Mesenchymal stem cell (in vitro differentiated cells and primary cell): Measurements from ENCODE around the gene AIP.
A peak's percentile ranks its signal among the peaks of the same experiment; 100 is the strongest.

ENCODE experiments used
- DNase-seq: peaks from one replicate; pipeline ENCODE4 v3.0.0-alpha.2; 2013
- H2AFZ ChIP-seq: one replicate; pipeline ENCODE4 v1.6.1; 2013; ENCODE audit warnings: low read depth, mild to moderate bottlenecking, control low read depth, inconsistent platforms, low read length, moderate library complexity
- H2AK5ac ChIP-seq: 2 replicates; pipeline ENCODE4 v1.6.1; 2013; ENCODE audit warnings: low read length, moderate library complexity, mild to moderate bottlenecking, inconsistent platforms; ENCODE audit not compliant: severe bottlenecking
- H2BK120ac ChIP-seq: one replicate; pipeline ENCODE4 v1.6.1; 2013; ENCODE audit warnings: low read depth, mild to moderate bottlenecking, inconsistent platforms, low read length, moderate library complexity
- H2BK12ac ChIP-seq, 2 experiments: one replicate each; pipeline ENCODE4 v1.6.1; 2013; ENCODE audit warnings: inconsistent platforms in 2 of 2, low read length in 2 of 2, mild to moderate bottlenecking in 2 of 2, moderate library complexity in 2 of 2, control low read depth in 1 of 2
- H2BK15ac ChIP-seq: one replicate; pipeline ENCODE4 v1.6.1; 2013; ENCODE audit warnings: mild to moderate bottlenecking, low read depth, inconsistent platforms; ENCODE audit not compliant: poor library complexity, severe bottlenecking
- H2BK5ac ChIP-seq: 2 replicates; pipeline ENCODE4 v1.6.1; 2013; ENCODE audit warnings: low read depth, mild to moderate bottlenecking, low read length, control low read depth, inconsistent platforms; ENCODE audit not compliant: poor library complexity, severe bottlenecking
- H3K14ac ChIP-seq, 2 experiments: one replicate each; pipeline ENCODE4 v1.6.1; 2013; ENCODE audit warnings: inconsistent platforms in 2 of 2, low read length in 2 of 2, control low read depth in 1 of 2, mild to moderate bottlenecking in 1 of 2, moderate library complexity in 1 of 2
- H3K18ac ChIP-seq, 2 experiments: one replicate each; pipeline ENCODE4 v1.6.1; 2013; ENCODE audit warnings: inconsistent platforms in 2 of 2, low read length in 2 of 2, control low read depth in 1 of 2, low read depth in 1 of 2, mild to moderate bottlenecking in 1 of 2
- H3K23ac ChIP-seq, 2 experiments: one replicate each; pipeline ENCODE4 v1.6.1; 2013; ENCODE audit warnings: inconsistent platforms in 2 of 2, low read length in 2 of 2, mild to moderate bottlenecking in 2 of 2, moderate library complexity in 2 of 2, control low read depth in 1 of 2
- H3K27ac ChIP-seq: 2 replicates; pipeline ENCODE4 v1.5.1; 2013; ENCODE audit warnings: mild to moderate bottlenecking, moderate library complexity, low read length, control low read depth, inconsistent platforms; ENCODE audit not compliant: poor library complexity, severe bottlenecking
- H3K27me3 ChIP-seq, 2 experiments: 2 replicates each; pipeline versions ENCODE4 v1.6.1 to v1.7.0; 2013; ENCODE audit warnings: low read length in 2 of 2, mild to moderate bottlenecking in 2 of 2, moderate library complexity in 2 of 2, control low read depth in 1 of 2, inconsistent platforms in 1 of 2; ENCODE audit not compliant: control insufficient read depth in 1 of 2, insufficient read depth in 1 of 2
- H3K36me3 ChIP-seq, 2 experiments: 2 replicates each; pipeline versions ENCODE4 v1.6.1 to v1.7.0; 2013; ENCODE audit warnings: low read length in 2 of 2, control low read depth in 1 of 2, inconsistent platforms in 1 of 2, low read depth in 1 of 2, mild to moderate bottlenecking in 1 of 2; ENCODE audit not compliant: insufficient read depth in 2 of 2, control insufficient read depth in 1 of 2
- H3K4ac ChIP-seq, 2 experiments: one replicate each; pipeline ENCODE4 v1.6.1; 2013; ENCODE audit warnings: inconsistent platforms in 2 of 2, low read length in 2 of 2, mild to moderate bottlenecking in 2 of 2, moderate library complexity in 2 of 2, control low read depth in 1 of 2, low read depth in 1 of 2
- H3K4me1 ChIP-seq: 2 replicates; pipeline ENCODE4 v1.6.1; 2013; ENCODE audit warnings: low read depth, low read length, control low read depth; ENCODE audit not compliant: control insufficient read depth, insufficient read depth
- H3K4me2 ChIP-seq: 2 replicates; pipeline ENCODE4 v1.6.1; 2013; ENCODE audit warnings: low read length, mild to moderate bottlenecking, inconsistent platforms; ENCODE audit not compliant: poor library complexity, severe bottlenecking
- H3K4me3 ChIP-seq, 2 experiments: 2 replicates each; pipeline versions ENCODE4 v1.5.1 to v1.7.0; 2013; ENCODE audit warnings: low read length in 2 of 2, mild to moderate bottlenecking in 2 of 2, control low read depth in 1 of 2, low read depth in 1 of 2; ENCODE audit not compliant: insufficient read depth in 1 of 2
- H3K79me1 ChIP-seq: replicated peaks from 2 replicates; pipeline ENCODE4 v1.6.1; 2013; ENCODE audit warnings: mild to moderate bottlenecking, control low read depth, low read length, inconsistent platforms; ENCODE audit not compliant: poor library complexity, severe bottlenecking
- H3K9ac ChIP-seq: 2 replicates; pipeline ENCODE4 v1.7.0; 2013; ENCODE audit warnings: mild to moderate bottlenecking, low read length, moderate library complexity
- H3K9me3 ChIP-seq: 2 replicates; pipeline ENCODE4 v1.7.0; 2013; ENCODE audit warnings: mild to moderate bottlenecking, low read length; ENCODE audit not compliant: control insufficient read depth
- H4K8ac ChIP-seq: one replicate; pipeline ENCODE4 v1.6.1; 2013; ENCODE audit warnings: inconsistent platforms, mild to moderate bottlenecking, low read length, moderate library complexity
- H4K91ac ChIP-seq: one replicate; pipeline ENCODE4 v1.6.1; 2013; ENCODE audit warnings: mild to moderate bottlenecking, low read length, inconsistent platforms
- WGBS: methylation state at CpG from one replicate; pipeline ENCODE4 v1.1.7; 2013; ENCODE audit warnings: mixed read lengths; 5-methylcytosine and 5-hydroxymethylcytosine counted together

The AIP gene

DNA sequence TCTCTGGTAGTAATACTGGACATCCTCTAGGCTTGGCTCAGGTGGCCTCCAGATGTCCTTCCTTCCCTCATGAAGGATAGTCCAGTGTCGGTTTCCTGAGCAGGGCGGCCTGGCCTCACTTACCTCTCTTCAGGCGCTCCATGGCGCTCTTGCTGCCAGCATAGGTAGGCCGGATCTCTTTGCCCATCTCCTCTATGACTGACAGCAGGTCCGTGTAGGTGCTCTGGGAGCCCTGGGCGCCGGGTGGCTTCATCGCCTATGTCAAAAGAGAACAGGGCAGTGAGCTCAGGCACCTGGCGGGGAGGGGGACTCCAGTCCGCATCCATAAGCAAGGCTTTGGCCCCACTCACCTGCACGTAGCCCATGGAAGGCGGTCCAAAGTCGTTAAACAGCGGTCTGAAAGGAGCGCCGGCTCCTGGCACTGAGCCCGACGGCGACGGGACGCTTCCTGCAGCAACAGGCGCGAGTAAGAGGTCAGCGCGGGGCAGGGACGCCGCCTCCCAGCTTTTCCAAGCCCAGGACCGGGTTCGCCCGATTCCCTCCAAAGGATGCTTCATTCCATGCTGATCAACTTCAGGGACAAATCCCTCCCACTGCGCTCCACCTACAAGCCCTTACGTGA, 24.5 kb downstream of the AIP start:
- H3K4me1 ChIP-seq: peaks cover 41% of the 10 kb centered on the region
- peak overlapping the region; percentile 21 for H2BK120ac ChIP-seq
- H2AK5ac ChIP-seq: peak overlapping the region; percentile 38
- H3K36me3 ChIP-seq: peaks cover 0 to 25% of the 10 kb centered on the region in 2 experiments
- H3K9ac ChIP-seq: peak overlapping the region; percentile 94
- H3K4me3 ChIP-seq: peak overlapping the region; percentile 69 to 87
- H4K8ac ChIP-seq: peak overlapping the region; percentile 8
- no peak for DNase-seq
- peak overlapping the region in 1 of 2 experiments; percentile 26 for H3K14ac ChIP-seq
- 26% methylated on average over 33 of the region's 33 CpGs for WGBS
- no peak overlapping the region for H2BK5ac ChIP-seq
- H2AFZ ChIP-seq: peak overlapping the region; percentile 94
- peaks cover 3% of the 10 kb centered on the region for H3K79me1 ChIP-seq
- peaks cover 0 to 3% of the 10 kb centered on the region in 2 experiments for H3K27me3 ChIP-seq
- no peak overlapping the region for H2BK15ac ChIP-seq
- H3K4ac ChIP-seq: peak overlapping the region in 1 of 2 experiments; percentile 9
- H3K4me2 ChIP-seq: peak overlapping the region; percentile 73
- peak overlapping the region; percentile 76 for H3K27ac ChIP-seq
- no peak overlapping the region for H4K91ac ChIP-seq
- H3K9me3 ChIP-seq: no peaks in the 10 kb centered on the region
- peak overlapping the region in 1 of 2 experiments; percentile 23 for H3K23ac ChIP-seq
- H2BK12ac ChIP-seq: peak overlapping the region in 1 of 2 experiments; percentile 33
- H3K18ac ChIP-seq: peak overlapping the region in 1 of 2 experiments; percentile 50

DNA sequence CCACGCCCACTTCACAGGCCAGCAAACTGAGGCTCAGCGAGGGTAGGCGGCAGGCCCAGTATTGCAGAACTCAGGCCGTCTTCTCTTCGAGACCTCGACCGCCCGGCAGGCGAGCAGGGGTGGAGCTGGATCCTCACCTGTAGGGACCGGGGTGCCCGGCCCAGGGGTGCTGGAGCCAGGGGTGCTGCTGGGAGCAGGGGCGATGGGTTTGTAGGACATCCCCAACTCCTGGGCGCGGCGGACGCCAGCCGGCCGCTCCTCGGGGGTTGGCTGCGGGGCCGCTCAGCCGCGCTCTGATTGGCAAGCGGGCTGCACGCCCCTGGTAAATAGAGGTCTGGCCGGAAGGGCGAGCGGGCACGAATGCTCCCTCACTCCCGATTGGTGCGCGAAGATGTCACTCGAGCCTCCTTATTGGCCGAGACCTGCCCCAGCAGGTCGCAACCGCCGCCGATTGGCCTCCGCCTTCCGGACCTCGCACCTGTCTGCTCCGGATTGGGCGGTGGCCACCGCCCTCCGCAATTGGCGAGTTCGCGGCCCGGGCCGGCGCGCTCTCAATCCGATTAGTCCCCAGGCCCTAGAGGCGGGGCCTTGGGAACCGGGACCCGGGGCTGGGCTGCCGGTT, 25.1 kb downstream of the AIP start, which contains the start of gene CDK2AP2:
CDK2AP2 (minus strand) TSS at position 299 of the 622 bp plus-strand sequence; CDS start at position 219, 80 bp downstream.
- Histone ChIP-seq H2AK5ac (peak within 1 kb of the TSS; percentile 90), H3K4me3 (peak within 1 kb of the TSS; percentile 87 to 90), H3K18ac (peak within 1 kb of the TSS; percentile 87 to 90)

DNA sequence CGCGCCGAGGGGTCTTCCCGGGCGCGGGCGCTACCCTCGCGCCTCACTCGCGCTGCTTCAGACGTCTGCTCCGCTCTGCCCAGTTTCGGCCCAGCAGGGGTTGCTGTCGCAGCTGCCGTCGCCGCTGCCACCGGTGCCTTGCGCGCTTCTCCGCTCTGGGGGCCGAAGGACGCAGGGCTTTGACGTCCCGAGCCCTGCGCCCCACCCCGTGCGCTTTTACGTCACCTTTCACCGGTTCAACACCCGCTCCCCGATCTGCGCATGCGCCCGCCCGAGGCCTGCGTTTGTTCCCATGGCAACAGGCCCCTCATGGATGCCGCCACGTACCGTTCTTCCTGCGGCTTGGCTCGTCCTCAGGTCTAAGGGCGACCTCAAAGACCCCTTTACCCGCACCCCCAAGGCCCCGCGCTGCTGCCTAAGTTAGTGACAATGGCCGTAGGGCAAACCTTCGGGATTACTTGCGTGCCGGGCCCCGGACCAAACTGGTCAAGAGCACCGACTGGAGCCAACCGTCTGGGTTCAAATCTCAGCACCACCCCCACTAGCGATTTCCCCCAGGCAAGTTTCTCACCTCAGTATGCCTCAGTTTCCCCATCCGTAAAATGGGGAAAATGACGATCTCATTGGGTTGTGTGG, 25.8 kb downstream of the AIP start:
- no peak overlapping the region for H3K23ac ChIP-seq
- H3K4me2 ChIP-seq: peak overlapping the region; percentile 75
- H3K18ac ChIP-seq: peak overlapping the region; percentile 87 to 90
- peak overlapping the region; percentile 68 for H3K27ac ChIP-seq
- H3K4ac ChIP-seq: peak overlapping the region; percentile 39 to 84
- H3K9me3 ChIP-seq: no peaks in the 10 kb centered on the region
- under 1% methylated on average over 54 of the region's 57 CpGs for WGBS
- DNase-seq: peak; percentile 97
- H4K8ac ChIP-seq: peak overlapping the region; percentile 89
- H2BK15ac ChIP-seq: peak overlapping the region; percentile 83
- H2BK120ac ChIP-seq: peak overlapping the region; percentile 39
- H3K79me1 ChIP-seq: no peaks in the 10 kb centered on the region
- peak overlapping the region; percentile 94 for H3K9ac ChIP-seq
- peak overlapping the region; percentile 92 for H2AFZ ChIP-seq
- H3K4me3 ChIP-seq: peak overlapping the region; percentile 87 to 90
- peak overlapping the region; percentile 60 for H2BK5ac ChIP-seq
- H3K27me3 ChIP-seq: peaks cover 0 to 3% of the 10 kb centered on the region in 2 experiments
- H4K91ac ChIP-seq: peak overlapping the region; percentile 44
- H2BK12ac ChIP-seq: no peak overlapping the region
- H3K36me3 ChIP-seq: peaks cover 0 to 13% of the 10 kb centered on the region in 2 experiments
- H3K4me1 ChIP-seq: peaks cover 30% of the 10 kb centered on the region
- H3K14ac ChIP-seq: peak overlapping the region in 1 of 2 experiments; percentile 95
- H2AK5ac ChIP-seq: peak overlapping the region; percentile 90

More for the DNA sequence above, 25.1 kb downstream of the AIP start, which contains the start of gene CDK2AP2:
- peak within 1 kb of the TSS; percentile 39 to 84 for H3K4ac ChIP-seq
- under 1% methylated on average over 57 of the region's 57 CpGs for WGBS
- peak within 1 kb of the TSS; percentile 94 for H3K9ac ChIP-seq
- DNase-seq: peak; percentile 100
- H3K36me3 ChIP-seq: peaks cover 0 to 20% of the 10 kb centered on the region in 2 experiments
- H3K9me3 ChIP-seq: no peaks in the 10 kb centered on the region
- H3K4me1 ChIP-seq: peaks cover 37% of the 10 kb centered on the region
- peak within 1 kb of the TSS; percentile 75 for H3K4me2 ChIP-seq
- H2BK5ac ChIP-seq: peak within 1 kb of the TSS; percentile 60
- H4K91ac ChIP-seq: peak within 1 kb of the TSS; percentile 44
- H3K23ac ChIP-seq: peak within 1 kb of the TSS in 1 of 2 experiments; percentile 23
- peak within 1 kb of the TSS; percentile 39 for H2BK120ac ChIP-seq
- H3K27ac ChIP-seq: peak within 1 kb of the TSS; percentile 76
- H3K79me1 ChIP-seq: no peaks in the 10 kb centered on the region
- peak within 1 kb of the TSS in 1 of 2 experiments; percentile 33 for H2BK12ac ChIP-seq
- peak within 1 kb of the TSS; percentile 94 for H2AFZ ChIP-seq
- H2BK15ac ChIP-seq: peak within 1 kb of the TSS; percentile 83
- H3K14ac ChIP-seq: peak within 1 kb of the TSS in 1 of 2 experiments; percentile 95
- H3K27me3 ChIP-seq: peaks cover 0 to 3% of the 10 kb centered on the region in 2 experiments
- H4K8ac ChIP-seq: peak within 1 kb of the TSS; percentile 89

DNA sequence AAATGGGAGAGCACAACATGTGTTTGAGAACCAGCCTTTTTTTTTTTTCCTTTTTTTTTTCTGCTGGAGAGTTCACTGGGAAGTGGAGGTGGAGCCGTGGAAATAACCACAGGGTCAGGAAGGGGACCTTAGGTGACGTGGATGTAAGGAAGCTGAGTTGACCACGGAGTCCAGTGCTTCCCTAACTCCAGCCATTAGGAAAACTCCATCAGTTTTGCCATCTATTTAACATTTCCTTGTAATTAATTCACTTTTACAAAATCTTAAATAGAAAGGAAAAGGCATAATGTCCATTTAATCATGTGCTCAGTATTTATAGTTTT, 27.2 kb downstream of the AIP start:
- Histone ChIP-seq H3K18ac (no peak overlapping the region), H3K79me1 (no peaks in the 10 kb centered on the region), H2BK120ac (no peak overlapping the region), H3K14ac (no peak overlapping the region), H2BK12ac (no peak overlapping the region), H4K91ac (no peak overlapping the region), H3K4me2 (no peak overlapping the region), H2AFZ (no peak overlapping the region), H3K4ac (no peak overlapping the region), H3K27me3 (peaks cover 0 to 12% of the 10 kb centered on the region in 2 experiments), H3K4me1 (peaks cover 25% of the 10 kb centered on the region), H2BK5ac (no peak overlapping the region), H3K23ac (no peak overlapping the region), H3K4me3 (no peak overlapping the region), H3K27ac (no peak overlapping the region), H3K9ac (no peak overlapping the region), H3K36me3 (peaks cover 0 to 10% of the 10 kb centered on the region in 2 experiments), H3K9me3 (no peaks in the 10 kb centered on the region), H2BK15ac (no peak overlapping the region), H4K8ac (no peak overlapping the region), H2AK5ac (no peak overlapping the region)
- peak; percentile 60 for DNase-seq
- WGBS: no CpG with 5 or more reads among the region's 3 CpGs
